GM18951 (cell line): ENCODE results near the gene BBS9.

Source experiments
- POLR2A ChIP-seq: IDR thresholded peaks from 4 replicates; pipeline ENCODE4 v1.6.1; 2011; ENCODE audit warnings: mild to moderate bottlenecking; ENCODE audit not compliant: insufficient read length, insufficient read depth; ENCODE audit errors: extremely low read depth
- in situ Hi-C: fragments of 300-500 bp; cut with MboI; formaldehyde crosslinking; loops from one replicate; pipeline ENCODE4 v1.12.0; 2022; ENCODE audit warnings: low sequenced_read_pairs, mixed read lengths, inconsistent platforms; ENCODE audit not compliant: unreplicated experiment

BBS9 gene

GRCh38 chr7:33614357-33615117 lies 485.2 kb downstream of the BBS9 start:
- in situ Hi-C loops = no loop called here
- no peak for TF ChIP-seq POLR2A

GRCh38 chr7:33616752-33617151 lies 487.4 kb downstream of the BBS9 start:
- TF ChIP-seq POLR2A = no peak
- in situ Hi-C loops = no loop called here

GRCh38 chr7:33619264-33619663 lies 489.9 kb downstream of the BBS9 start:
- in situ Hi-C loops = no loop called here

GRCh38 chr7:33623267-33623666 lies 493.9 kb downstream of the BBS9 start:
- TF ChIP-seq POLR2A = no peak
- in situ Hi-C loops = no loop called here

More at GRCh38 chr7:33619264-33619663, 489.9 kb downstream of the BBS9 start:
- no peak for TF ChIP-seq POLR2A

GRCh38 chr7:33624215-33624614 lies 494.9 kb downstream of the BBS9 start:
- in situ Hi-C loops = no loop called here
- no peak for TF ChIP-seq POLR2A

- in situ Hi-C loops = no loop called here
These were observed 497.5 kb downstream of the BBS9 start for GRCh38 chr7:33626869-33627268.

GRCh38 chr7:33627741-33628140 lies 498.4 kb downstream of the BBS9 start:
- in situ Hi-C loops = no loop called here
- no peak for TF ChIP-seq POLR2A

More at GRCh38 chr7:33626869-33627268, 497.5 kb downstream of the BBS9 start:
- no peak for TF ChIP-seq POLR2A

GRCh38 chr7:33628894-33629293 lies 499.5 kb downstream of the BBS9 start:
- in situ Hi-C loops = no loop called here
- no peak for TF ChIP-seq POLR2A

- in situ Hi-C loops = no loop called here
- TF ChIP-seq POLR2A = no peak
These were observed 501.0 kb downstream of the BBS9 start for GRCh38 chr7:33630359-33630758.

GRCh38 chr7:33632322-33632721 lies 503.0 kb downstream of the BBS9 start:
- in situ Hi-C loops = no loop called here
- TF ChIP-seq POLR2A = no peak

GRCh38 chr7:33632840-33633525 lies 503.6 kb downstream of the BBS9 start:
- no peak for TF ChIP-seq POLR2A
- in situ Hi-C loops = no loop called here

- in situ Hi-C loops = no loop called here
- no peak for TF ChIP-seq POLR2A
These were observed 505.2 kb downstream of the BBS9 start for GRCh38 chr7:33634606-33635005.

- in situ Hi-C loops = no loop called here
These were observed 507.0 kb downstream of the BBS9 start for GRCh38 chr7:33636359-33636758.

More at GRCh38 chr7:33636359-33636758, 507.0 kb downstream of the BBS9 start:
- TF ChIP-seq POLR2A = no peak
